Measurements from ENCODE around the gene IMPDH1.

Gene IMPDH1

DNA sequence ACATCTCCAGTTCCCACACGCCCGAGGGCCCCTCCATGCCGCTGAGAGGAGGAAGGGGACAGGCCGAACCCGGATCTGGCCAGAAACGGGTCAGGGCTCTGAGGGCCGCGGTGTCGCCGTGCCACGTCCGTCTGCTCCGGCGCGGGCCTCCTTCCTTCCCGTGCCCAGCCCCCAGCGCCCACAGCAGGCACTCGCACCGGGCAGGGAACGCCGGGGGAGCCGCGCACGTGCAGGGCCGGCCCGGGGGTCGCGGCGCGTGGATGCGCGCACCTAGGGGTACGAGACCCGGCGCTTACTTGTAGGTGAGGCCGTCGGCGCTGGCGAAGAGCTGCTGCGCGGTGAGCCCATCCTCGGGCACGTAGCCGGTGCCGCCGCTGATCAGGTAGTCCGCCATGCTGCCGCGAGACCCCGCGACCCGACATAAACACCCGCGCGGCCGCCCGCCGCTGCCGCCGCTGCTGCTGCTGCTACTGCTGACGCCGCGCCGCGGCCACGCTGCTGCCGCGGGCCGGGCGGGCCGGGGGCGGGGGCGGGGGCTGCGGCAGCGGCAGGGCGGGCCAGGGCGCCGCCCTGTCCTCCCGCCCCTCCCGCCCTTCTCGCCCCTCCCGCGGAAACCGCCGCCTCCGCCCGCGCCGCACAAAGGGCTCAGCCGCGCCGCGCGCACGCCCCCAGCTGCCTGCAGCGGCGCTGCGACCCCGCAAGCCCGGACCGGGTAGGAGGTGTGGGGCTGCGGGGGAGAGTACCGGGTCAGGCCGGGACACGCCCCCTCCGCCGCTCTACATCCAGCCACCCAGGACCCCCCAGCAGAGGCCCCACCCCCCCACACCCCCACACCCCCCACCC is 4.1 kb downstream of the IMPDH1 start:
- DNase-seq = peak; percentile 62

GRCh38 chr7:128404886-128405470 is 4.8 kb downstream of the IMPDH1 start:
- no peak for DNase-seq

DNA sequence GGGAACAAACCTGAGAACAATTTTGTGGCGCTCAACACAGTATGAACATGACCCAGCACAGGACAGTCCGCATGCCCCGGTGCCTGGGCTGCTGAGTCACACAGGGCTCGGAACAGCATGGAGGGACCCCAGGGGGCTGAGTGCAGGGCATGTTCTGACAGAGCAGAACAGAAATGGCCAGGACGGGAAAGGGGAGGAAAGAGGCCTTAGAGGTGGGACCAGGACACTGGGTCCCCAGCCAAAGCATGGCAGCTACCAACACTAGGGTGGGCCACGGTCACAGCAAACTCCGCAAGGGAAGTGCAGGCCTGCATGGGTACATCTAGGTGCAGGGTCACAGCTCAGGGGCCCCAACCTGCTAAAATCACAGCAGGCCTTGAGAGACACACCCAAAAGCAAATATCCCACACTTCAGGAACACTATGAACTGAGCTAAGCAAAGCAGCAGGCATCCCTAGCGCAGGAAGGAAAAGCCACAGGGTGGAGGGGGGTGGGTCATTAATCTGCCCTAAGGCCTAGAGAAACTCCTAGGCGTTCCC is 5.6 kb downstream of the IMPDH1 start:
- DNase-seq = no peak

DNA sequence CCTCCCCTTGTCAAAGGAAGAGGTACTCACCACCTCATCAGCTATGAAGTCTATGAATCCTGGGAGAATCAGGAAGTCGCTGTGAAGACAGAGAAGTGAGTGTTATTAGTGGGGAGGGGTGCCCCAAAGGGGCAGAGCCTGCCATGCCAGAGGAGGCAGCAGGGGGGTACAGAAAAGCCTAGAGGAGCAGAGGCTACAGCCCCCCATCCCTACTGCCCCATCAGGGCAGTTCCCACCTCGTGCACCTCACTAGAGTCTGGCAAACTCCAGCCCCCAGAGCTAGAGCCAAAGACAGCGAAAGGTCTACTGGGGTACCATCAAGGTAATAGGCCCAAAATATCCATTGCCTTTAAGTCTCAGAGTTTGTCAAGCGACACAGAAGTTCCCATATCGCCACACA is 6.1 kb downstream of the IMPDH1 start:
- no peak for DNase-seq

GRCh38 chr7:128402356-128402755 is 7.4 kb downstream of the IMPDH1 start:
- DNase-seq = no peak

GRCh38 chr7:128400566-128400965 is 9.2 kb downstream of the IMPDH1 start:
- DNase-seq = no peak

- no peak for DNase-seq
Measured at GRCh38 chr7:128399991-128400390, 9.8 kb downstream of the IMPDH1 start.

GRCh38 chr7:128398841-128399135 is 11.0 kb downstream of the IMPDH1 start:
- DNase-seq = no peak

DNA sequence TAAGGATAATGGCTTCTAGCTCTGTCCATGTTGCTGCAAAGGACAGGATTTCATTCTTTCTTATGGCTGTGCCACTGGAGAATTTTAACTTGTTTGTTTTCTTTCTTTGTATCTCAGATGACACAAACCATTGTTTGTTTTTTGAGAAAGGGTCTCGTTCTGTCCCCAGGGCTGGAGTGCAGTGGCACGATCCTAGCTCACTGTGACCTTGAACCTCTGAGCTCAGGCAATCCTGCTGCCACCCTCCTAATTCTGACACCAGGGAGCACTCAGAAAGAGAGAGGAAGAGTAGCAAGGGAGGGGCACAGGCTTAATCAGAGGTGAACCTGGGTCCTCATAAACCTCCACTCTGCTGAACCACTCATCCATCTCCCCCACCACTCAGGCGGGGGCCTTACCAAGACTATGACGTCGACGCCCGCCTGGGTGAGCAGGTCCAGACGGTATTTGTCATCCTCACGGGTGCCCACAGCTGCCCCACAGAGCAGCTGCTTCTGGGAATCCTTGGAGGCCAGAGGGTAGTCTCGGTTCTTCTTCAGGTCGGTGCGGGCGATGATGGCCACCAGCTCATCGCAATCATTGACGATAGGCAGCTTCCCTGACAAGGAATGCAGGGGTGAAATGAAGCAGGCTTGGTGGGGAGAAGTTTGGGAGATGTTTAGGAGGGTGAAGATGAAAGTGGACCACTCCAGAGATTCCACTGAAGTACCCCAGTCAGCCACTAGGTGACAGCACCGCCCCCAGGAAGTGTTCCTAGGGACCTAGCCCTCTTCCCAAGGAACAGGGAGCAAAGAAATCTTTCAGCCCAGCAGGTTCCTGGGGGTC is 11.6 kb downstream of the IMPDH1 start:
- DNase-seq = peak; percentile 39

- no peak for DNase-seq
Measured at GRCh38 chr7:128396357-128396756, 13.4 kb downstream of the IMPDH1 start.

DNA sequence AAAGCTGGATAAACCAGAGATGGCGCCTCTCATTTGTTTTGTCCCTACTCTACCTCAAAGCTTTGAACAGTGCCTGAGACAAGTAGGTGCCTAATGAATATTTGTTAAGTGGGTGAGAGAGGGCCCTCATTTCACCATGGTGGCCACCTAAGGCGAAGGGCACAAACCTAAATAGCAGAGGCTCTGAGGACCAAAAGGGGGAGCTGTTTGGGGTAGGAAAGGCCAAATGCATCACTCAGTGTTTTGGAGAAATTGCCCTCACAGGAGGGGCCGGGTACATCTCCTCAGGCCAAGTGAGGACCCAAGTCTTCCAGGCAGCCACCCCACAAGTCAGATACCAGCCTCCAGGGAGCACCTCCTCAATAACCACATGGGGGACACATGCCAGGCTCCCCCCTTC is 14.0 kb downstream of the IMPDH1 start:
- DNase-seq = no peak

DNA sequence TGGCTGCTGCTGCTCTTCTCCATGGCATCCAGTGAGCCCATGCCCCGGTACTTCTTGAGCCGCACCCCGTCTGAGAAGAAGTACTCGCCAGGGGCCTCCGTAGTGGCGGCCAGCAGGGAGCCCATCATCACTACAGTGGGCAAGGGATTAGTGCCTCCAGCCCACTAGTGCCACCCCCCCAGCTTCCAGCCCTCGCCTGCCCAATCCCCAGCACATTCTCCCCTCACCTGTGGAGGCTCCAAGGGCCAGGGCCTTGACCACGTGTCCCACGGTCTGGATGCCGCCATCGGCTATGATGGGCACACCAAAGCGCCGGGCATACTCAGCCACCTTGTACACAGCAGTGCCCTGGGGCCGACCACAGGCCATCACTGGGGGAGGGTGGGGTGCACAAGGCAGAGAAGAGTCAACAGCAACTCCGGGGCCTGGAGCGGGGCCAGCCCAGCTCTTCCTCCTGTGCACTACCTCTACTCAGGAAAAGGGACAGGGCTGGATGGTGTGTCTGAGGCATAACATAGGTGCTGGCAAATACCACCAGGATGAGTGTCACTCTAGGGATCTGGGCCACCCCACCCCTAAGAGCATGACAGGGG is 14.8 kb downstream of the IMPDH1 start:
- no peak for DNase-seq

DNA sequence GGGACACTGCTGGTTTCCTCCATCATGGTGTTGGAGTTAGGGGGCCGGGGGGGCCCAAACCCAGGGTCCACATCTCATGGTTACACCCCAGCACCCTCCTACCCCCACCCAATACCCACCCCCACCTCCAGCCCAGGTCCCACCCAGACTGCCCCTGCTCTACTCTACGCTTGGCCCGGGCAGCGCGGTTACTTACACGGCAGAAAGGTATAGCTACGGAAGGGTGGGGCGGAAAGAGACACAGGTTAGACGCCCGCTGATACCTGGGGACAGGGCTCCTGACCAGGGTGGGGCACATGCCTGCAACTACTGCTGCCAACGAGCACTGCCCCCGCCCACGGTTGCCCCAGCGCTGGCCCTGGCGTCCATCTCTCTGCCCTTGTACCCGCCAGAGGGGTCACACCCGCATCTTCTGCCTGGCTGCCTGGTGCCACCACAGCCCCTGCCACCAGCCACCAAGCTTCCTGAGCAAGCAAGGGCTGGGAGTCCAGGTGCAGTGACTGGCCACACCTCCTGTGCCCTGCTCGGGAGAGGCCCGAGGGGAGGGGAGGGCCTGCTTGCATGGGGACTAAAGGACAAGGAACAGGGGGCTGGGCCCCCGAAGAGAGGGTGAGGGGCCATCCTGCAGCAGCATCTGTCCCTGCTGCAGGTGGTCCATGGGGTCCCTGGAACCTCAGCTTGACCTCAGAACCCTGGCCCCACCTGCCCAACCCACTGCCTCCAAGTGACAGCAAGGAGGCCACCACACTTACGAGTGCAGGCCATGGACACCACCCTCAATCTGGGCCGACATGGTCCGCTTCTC is 16.1 kb downstream of the IMPDH1 start:
- DNase-seq = no peak

DNA sequence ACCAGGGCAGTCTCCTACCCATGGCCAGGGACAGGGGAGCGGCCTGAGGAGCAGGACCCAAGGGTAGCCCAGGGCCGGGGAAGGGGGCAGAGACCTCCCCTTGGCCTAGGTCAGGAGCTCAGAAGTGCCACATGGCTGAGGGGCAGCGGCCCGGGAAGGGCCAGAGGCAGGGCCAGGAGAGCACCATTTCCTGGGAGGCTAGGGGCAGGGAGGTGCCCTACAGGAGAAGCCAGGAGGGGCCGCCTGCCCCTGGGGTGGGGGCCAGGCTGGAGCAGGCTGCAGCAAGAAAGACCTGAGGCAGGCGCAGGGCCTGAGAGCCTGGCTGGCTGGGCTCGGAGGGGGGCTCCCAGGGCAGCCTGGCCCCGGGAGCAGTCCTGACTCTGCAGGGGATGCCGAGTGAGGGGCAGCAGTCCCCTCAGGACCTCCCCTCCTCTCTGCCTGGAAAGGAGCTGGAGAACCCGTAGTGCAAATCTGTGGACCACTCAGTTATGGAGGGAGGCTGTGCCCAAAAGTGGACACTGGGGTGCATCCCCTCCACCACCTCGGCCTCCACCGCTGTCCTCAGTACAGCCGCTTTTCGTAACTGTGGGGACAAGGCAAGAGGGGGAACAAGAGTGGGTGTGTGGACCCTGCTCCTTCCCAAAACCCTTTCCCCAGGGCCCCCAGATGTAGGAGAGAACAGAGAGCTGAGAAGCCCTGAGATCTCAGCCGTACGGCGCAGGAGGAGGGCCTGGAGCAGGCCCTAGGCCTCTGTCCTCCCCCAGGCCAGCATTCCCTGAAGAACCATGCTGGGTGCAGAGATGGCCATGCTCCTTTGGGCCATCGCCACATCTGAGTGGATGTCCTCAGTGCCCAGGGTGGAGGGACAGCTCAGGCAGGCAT is 17.1 kb downstream of the IMPDH1 start:
- DNase-seq = no peak

GRCh38 chr7:128391805-128392204 is 18.0 kb downstream of the IMPDH1 start:
- DNase-seq = no peak

- DNase-seq = no peak
Measured at GRCh38 chr7:128390871-128391565, 18.8 kb downstream of the IMPDH1 start.

GRCh38 chr7:128389618-128390329 is 20.0 kb downstream of the IMPDH1 start:
- no peak for DNase-seq

DNA sequence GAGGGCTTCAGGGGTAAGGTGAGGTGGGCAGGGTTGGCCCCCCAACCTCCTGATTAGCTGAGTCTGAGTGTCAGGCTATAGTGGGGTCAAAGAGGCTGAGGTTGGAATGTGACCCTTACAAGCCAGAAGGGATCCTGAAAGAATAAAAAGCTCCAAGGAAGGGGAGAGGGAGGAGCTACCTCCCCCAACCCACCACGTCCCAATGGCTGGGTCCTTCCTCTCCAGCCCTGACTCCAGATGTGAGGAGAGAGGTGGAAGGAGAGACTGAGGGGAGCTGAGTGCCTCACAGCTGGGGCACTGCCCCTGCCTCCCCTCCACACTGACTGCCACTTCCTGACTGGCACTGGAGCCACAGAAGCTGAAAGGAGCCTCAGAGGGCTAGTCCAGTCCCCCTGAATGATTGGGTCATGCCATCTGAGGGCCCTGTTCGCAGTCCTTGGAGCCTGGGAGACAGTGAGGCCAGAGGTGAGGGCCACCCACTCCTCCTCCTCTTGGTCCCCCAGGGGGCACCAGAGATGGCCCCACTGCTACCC is 20.6 kb downstream of the IMPDH1 start:
- DNase-seq = no peak

GRCh38 chr7:128388145-128388485 is 21.7 kb downstream of the IMPDH1 start:
- DNase-seq = no peak

Measured in T-helper 9 cell (primary cell).